RWPE2 (cell line): ENCODE measurements around the gene LDB2.
"Not testable (repeated sequence)": the region's sequence is repeated elsewhere in the genome, so short reads cannot be mapped to it uniquely, and the experiment has no call there.

Experiments used
- ATAC-seq: fragments of 200-7000 bp; cut with Tn5 transposase; 3 replicates; pipeline ENCODE4 v1.9.1; 2021; ENCODE audit warnings: low read depth
- DNase-seq: peaks from one replicate; pipeline ENCODE4 v3.0.0-alpha.2; 2020; ENCODE audit warnings: low spot score
- H3K27ac ChIP-seq: fragments of 450-650 bp; 2 replicates; pipeline ENCODE4 v1.5.1; 2017; ENCODE audit warnings: mild to moderate bottlenecking; ENCODE audit not compliant: poor library complexity, severe bottlenecking
- H3K27me3 ChIP-seq: fragments of 250-450 bp; sonication (Bioruptor Pico); 2 replicates; pipeline ENCODE4 v1.5.1; 2021; ENCODE audit warnings: mild to moderate bottlenecking, moderate library complexity; ENCODE audit not compliant: insufficient read depth, poor library complexity, severe bottlenecking
- H3K36me3 ChIP-seq: fragments of 250-450 bp; sonication (Bioruptor Pico); 2 replicates; pipeline ENCODE4 v1.5.1; 2020; ENCODE audit warnings: low read depth, mild to moderate bottlenecking, moderate library complexity
- H3K4me1 ChIP-seq: fragments of 250-450 bp; sonication (Bioruptor Pico); 2 replicates; pipeline ENCODE4 v1.5.1; 2021; ENCODE audit warnings: mild to moderate bottlenecking, moderate library complexity; ENCODE audit not compliant: insufficient read depth, poor library complexity, severe bottlenecking
- H3K4me3 ChIP-seq: fragments of 250-450 bp; sonication (Bioruptor Pico); 2 replicates; pipeline ENCODE4 v1.5.1; 2021; ENCODE audit warnings: mild to moderate bottlenecking, moderate library complexity; ENCODE audit not compliant: severe bottlenecking
- H3K9me3 ChIP-seq: fragments of 250-450 bp; sonication (Bioruptor Pico); 2 replicates; pipeline ENCODE4 v1.5.1; 2021; ENCODE audit warnings: mild to moderate bottlenecking, moderate library complexity; ENCODE audit not compliant: severe bottlenecking
- CTCF ChIP-seq: fragments of 450-650 bp; IDR thresholded peaks from one replicate; pipeline ENCODE4 v1.5.1; 2017; ENCODE audit warnings: mild to moderate bottlenecking, moderate library complexity; ENCODE audit not compliant: poor library complexity, severe bottlenecking

The LDB2 gene

DNA sequence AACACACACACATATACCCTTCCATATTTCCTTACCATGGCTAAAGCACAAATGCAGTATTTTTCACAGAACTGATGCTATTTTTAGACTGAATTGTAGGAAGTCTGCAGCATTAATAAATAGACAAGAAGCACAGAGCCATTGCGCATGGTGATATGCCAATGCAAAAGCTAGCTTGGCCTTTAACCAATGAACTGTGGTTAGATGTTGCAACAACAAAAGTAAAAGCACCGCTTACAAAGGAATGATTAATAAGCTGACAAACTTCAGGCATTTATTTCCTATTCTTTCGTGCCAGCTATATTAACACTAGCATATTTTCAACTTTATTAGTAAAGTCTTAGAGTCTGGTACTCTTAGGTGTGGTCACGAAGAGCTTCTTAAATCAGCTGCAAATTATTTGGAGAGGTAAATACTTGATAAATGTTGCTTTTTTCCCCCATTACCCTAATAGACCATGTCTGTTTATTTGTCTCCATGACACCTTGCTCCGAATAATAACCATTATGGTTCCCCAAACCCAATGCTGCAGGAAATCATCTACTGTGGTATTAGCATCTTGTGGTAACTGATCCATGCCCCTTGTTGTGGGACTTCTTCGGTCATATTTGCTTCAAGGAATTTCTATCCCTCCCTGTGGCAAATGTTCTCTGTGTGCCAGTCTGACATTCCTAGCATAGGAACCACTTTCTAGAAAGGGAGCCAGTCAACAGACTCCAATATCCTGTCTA, 366.0 kb downstream of the LDB2 start:
- no peak for DNase-seq
- Histone ChIP-seq H3K4me1 (peaks cover 6% of the 10 kb centered on the region), H3K4me3 (no peak overlapping the region), H3K9me3 (no peaks in the 10 kb centered on the region), H3K36me3 (no peaks in the 10 kb centered on the region), H3K27me3 (no peaks in the 10 kb centered on the region), H3K27ac (no peak overlapping the region)
- no peak for TF ChIP-seq CTCF
- ATAC-seq = peak; percentile 70

GRCh38 chr4:16530688-16531635, 367.5 kb downstream of the LDB2 start:
- Histone ChIP-seq H3K27me3 (no peaks in the 10 kb centered on the region), H3K27ac (no peak overlapping the region), H3K9me3 (no peaks in the 10 kb centered on the region), H3K4me1 (peaks cover 6% of the 10 kb centered on the region), H3K36me3 (no peaks in the 10 kb centered on the region), H3K4me3 (no peak overlapping the region)
- TF ChIP-seq CTCF = no peak
- ATAC-seq (no peak), DNase-seq (no peak)

GRCh38 chr4:16524911-16525554, 373.4 kb downstream of the LDB2 start:
- Histone ChIP-seq H3K9me3 (no peaks in the 10 kb centered on the region), H3K4me1 (no peaks in the 10 kb centered on the region), H3K4me3 (no peak overlapping the region), H3K27ac (no peak overlapping the region), H3K36me3 (no peaks in the 10 kb centered on the region), H3K27me3 (peaks cover 12% of the 10 kb centered on the region)
- no peak for ATAC-seq
- TF ChIP-seq CTCF = no peak
- no peak for DNase-seq

DNA sequence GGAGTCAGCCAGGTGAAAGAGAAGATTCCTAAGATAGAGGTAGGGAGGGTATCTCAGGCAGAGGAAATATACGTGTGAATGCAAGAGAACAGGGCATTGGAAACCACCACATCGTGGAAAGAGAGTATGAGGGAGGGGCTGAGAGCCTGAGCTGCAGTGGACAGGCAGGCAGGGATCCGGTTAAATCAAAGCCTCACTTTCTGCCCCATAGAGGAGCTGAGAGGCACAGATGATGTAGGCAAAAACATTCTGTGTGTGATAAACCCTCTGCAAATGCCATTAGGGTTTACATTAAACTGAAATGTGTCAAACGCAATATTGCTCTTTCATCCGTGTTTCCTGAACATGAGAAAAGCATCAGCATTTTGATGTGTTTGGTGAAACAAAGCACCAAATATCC, 374.0 kb downstream of the LDB2 start:
- Histone ChIP-seq H3K4me1 (no peaks in the 10 kb centered on the region), H3K9me3 (no peaks in the 10 kb centered on the region), H3K4me3 (no peak overlapping the region), H3K27ac (no peak overlapping the region), H3K27me3 (peaks cover 12% of the 10 kb centered on the region), H3K36me3 (no peaks in the 10 kb centered on the region)
- TF ChIP-seq CTCF = no peak
- DNase-seq (no peak), ATAC-seq (no peak)

DNA sequence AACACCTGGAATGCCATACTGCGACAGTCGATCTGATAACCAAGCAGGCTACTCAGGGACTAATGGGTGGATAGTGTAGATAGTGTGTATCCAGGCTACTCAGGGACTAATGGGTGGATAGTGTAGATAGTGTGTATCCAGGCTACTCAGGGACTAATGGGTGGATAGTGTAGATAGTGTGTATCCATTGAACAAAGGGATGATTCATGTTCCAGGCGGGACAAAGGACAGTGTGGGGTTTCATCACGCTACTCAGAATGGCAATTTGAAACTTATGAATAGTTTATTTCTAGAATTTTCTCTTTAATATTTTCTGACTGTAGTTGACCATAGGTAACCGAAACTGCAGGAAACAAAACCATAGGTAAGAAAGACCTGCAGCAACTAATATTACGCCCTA, 374.9 kb downstream of the LDB2 start:
- not testable (repeated sequence) for DNase-seq, H3K9me3 ChIP-seq, H3K4me1 ChIP-seq, H3K4me3 ChIP-seq, ATAC-seq, H3K36me3 ChIP-seq, H3K27ac ChIP-seq
- peaks cover 12% of the 10 kb centered on the region for H3K27me3 ChIP-seq
